Measurements from ENCODE around the gene HSD17B3.
"Not testable (repeated sequence)": the region's sequence is repeated elsewhere in the genome, so short reads cannot be mapped to it uniquely, and the experiment has no call there.

The HSD17B3 gene

GRCh38 chr9:96242811-96243210, 59.2 kb downstream of the HSD17B3 start:
- no peak overlapping the region for H3K18ac ChIP-seq (ENCODE audit: low read length)
- H2AFZ ChIP-seq (ENCODE audit: insufficient read depth, low read length, poor library complexity), result no peak overlapping the region
- no peak for DNase-seq
- no peak overlapping the region for H3K14ac ChIP-seq (ENCODE audit: low read length)
- no peak overlapping the region for H2AK5ac ChIP-seq (ENCODE audit: low read length)
- H2BK5ac ChIP-seq (ENCODE audit: low read depth, low read length, poor library complexity), result no peak overlapping the region
- no peak overlapping the region for H3K4me2 ChIP-seq (ENCODE audit: low read length)
- H4K12ac ChIP-seq (ENCODE audit: low read depth, low read length), result no peak overlapping the region
- H3K9me3 ChIP-seq (ENCODE audit: insufficient read depth, low read depth, low read length), result no peaks in the 10 kb centered on the region
- H4K8ac ChIP-seq (ENCODE audit: low read depth, low read length), result no peak overlapping the region
- no peaks in the 10 kb centered on the region for H3K79me2 ChIP-seq (ENCODE audit: control insufficient read depth, insufficient read depth, low read length, poor library complexity)
- H3K36me3 ChIP-seq (ENCODE audit: control insufficient read depth in 1 of 2, insufficient read depth in 2 of 2, low read length in 2 of 2), result no peaks in the 10 kb centered on the region
- no peak overlapping the region for H3K4ac ChIP-seq (ENCODE audit: low read depth, low read length)
- no peak overlapping the region for H3K4me3 ChIP-seq (ENCODE audit: low read depth, low read length)
- H3K4me1 ChIP-seq (ENCODE audit: control insufficient read depth in 1 of 2, insufficient read depth in 2 of 2, low read length in 2 of 2), result no peaks in the 10 kb centered on the region
- H3K9ac ChIP-seq (ENCODE audit: low read length), result no peak overlapping the region
- H2BK12ac ChIP-seq (ENCODE audit: low read length), result no peak overlapping the region
- H2BK120ac ChIP-seq (ENCODE audit: insufficient read depth, low read length, poor library complexity), result no peak overlapping the region
- no CpG with 5 or more reads among the region's 4 CpGs for WGBS (ENCODE audit: extremely low coverage, insufficient coverage, insufficient read length)
- H3K27ac ChIP-seq (ENCODE audit: low read depth, low read length), result no peak overlapping the region
- H3K27me3 ChIP-seq (ENCODE audit: insufficient read depth, low read length), result no peaks in the 10 kb centered on the region
- H3K79me1 ChIP-seq (ENCODE audit: low read length), result no peaks in the 10 kb centered on the region
- no peak overlapping the region for H3K23ac ChIP-seq (ENCODE audit: low read length)
- no peak overlapping the region for H4K91ac ChIP-seq (ENCODE audit: low read depth, low read length)

- WGBS (ENCODE audit: extremely low coverage, insufficient coverage, insufficient read length), result no CpG with 5 or more reads among the region's 3 CpGs
- Histone ChIP-seq H3K18ac (ENCODE audit: low read length) (no peak overlapping the region), H3K4me2 (ENCODE audit: low read length) (no peak overlapping the region), H3K9me3 (ENCODE audit: insufficient read depth, low read depth, low read length) (no peaks in the 10 kb centered on the region), H3K9ac (ENCODE audit: low read length) (no peak overlapping the region), H3K27me3 (ENCODE audit: insufficient read depth, low read length) (no peaks in the 10 kb centered on the region), H3K23ac (ENCODE audit: low read length) (no peak overlapping the region), H2BK12ac (ENCODE audit: low read length) (no peak overlapping the region), H3K79me1 (ENCODE audit: low read length) (no peaks in the 10 kb centered on the region), H3K36me3 (ENCODE audit: control insufficient read depth in 1 of 2, insufficient read depth in 2 of 2, low read length in 2 of 2) (no peaks in the 10 kb centered on the region), H2AK5ac (ENCODE audit: low read length) (no peak overlapping the region), H2AFZ (ENCODE audit: insufficient read depth, low read length, poor library complexity) (no peak overlapping the region), H3K27ac (ENCODE audit: low read depth, low read length) (no peak overlapping the region), H4K91ac (ENCODE audit: low read depth, low read length) (no peak overlapping the region), H2BK120ac (ENCODE audit: insufficient read depth, low read length, poor library complexity) (no peak overlapping the region), H3K14ac (ENCODE audit: low read length) (no peak overlapping the region), H3K4ac (ENCODE audit: low read depth, low read length) (no peak overlapping the region), H4K12ac (ENCODE audit: low read depth, low read length) (no peak overlapping the region), H2BK5ac (ENCODE audit: low read depth, low read length, poor library complexity) (no peak overlapping the region), H4K8ac (ENCODE audit: low read depth, low read length) (no peak overlapping the region), H3K4me1 (ENCODE audit: control insufficient read depth in 1 of 2, insufficient read depth in 2 of 2, low read length in 2 of 2) (no peaks in the 10 kb centered on the region), H3K79me2 (ENCODE audit: control insufficient read depth, insufficient read depth, low read length, poor library complexity) (no peaks in the 10 kb centered on the region), H3K4me3 (ENCODE audit: low read depth, low read length) (no peak overlapping the region)
- DNase-seq, result no peak
Measured at GRCh38 chr9:96241391-96241809, 60.6 kb downstream of the HSD17B3 start.

- Histone ChIP-seq H2AFZ (ENCODE audit: insufficient read depth, low read length, poor library complexity) (no peak overlapping the region), H3K9ac (ENCODE audit: low read length) (peak overlapping the region; percentile 7)
Measured at GRCh38 chr9:96236854-96237550, 65.0 kb downstream of the HSD17B3 start.

GRCh38 chr9:96236337-96236736, 65.6 kb downstream of the HSD17B3 start:
- not testable (repeated sequence) for H2BK5ac ChIP-seq (ENCODE audit: low read depth, low read length, poor library complexity); H3K9ac ChIP-seq (ENCODE audit: low read length); H2BK12ac ChIP-seq (ENCODE audit: low read length); H3K79me1 ChIP-seq (ENCODE audit: low read length); H3K4ac ChIP-seq (ENCODE audit: low read depth, low read length); H3K27me3 ChIP-seq (ENCODE audit: insufficient read depth, low read length); H2AFZ ChIP-seq (ENCODE audit: insufficient read depth, low read length, poor library complexity); H4K8ac ChIP-seq (ENCODE audit: low read depth, low read length); H3K79me2 ChIP-seq (ENCODE audit: control insufficient read depth, insufficient read depth, low read length, poor library complexity); H4K91ac ChIP-seq (ENCODE audit: low read depth, low read length); H3K9me3 ChIP-seq (ENCODE audit: insufficient read depth, low read depth, low read length); H3K4me3 ChIP-seq (ENCODE audit: low read depth, low read length); H3K14ac ChIP-seq (ENCODE audit: low read length); H2BK120ac ChIP-seq (ENCODE audit: insufficient read depth, low read length, poor library complexity); H3K18ac ChIP-seq (ENCODE audit: low read length); H3K4me1 ChIP-seq (ENCODE audit: control insufficient read depth in 1 of 2, insufficient read depth in 2 of 2, low read length in 2 of 2); H3K36me3 ChIP-seq (ENCODE audit: control insufficient read depth in 1 of 2, insufficient read depth in 2 of 2, low read length in 2 of 2); DNase-seq; H3K4me2 ChIP-seq (ENCODE audit: low read length); H3K23ac ChIP-seq (ENCODE audit: low read length); H4K12ac ChIP-seq (ENCODE audit: low read depth, low read length); H3K27ac ChIP-seq (ENCODE audit: low read depth, low read length); H2AK5ac ChIP-seq (ENCODE audit: low read length)
- no CpG with 5 or more reads among the region's 6 CpGs for WGBS (ENCODE audit: extremely low coverage, insufficient coverage, insufficient read length)

More at GRCh38 chr9:96236854-96237550, 65.0 kb downstream of the HSD17B3 start:
- no peaks in the 10 kb centered on the region for H3K79me2 ChIP-seq (ENCODE audit: control insufficient read depth, insufficient read depth, low read length, poor library complexity)
- H4K12ac ChIP-seq (ENCODE audit: low read depth, low read length), result no peak overlapping the region
- no peaks in the 10 kb centered on the region for H3K36me3 ChIP-seq (ENCODE audit: control insufficient read depth in 1 of 2, insufficient read depth in 2 of 2, low read length in 2 of 2)
- H3K4me2 ChIP-seq (ENCODE audit: low read length), result no peak overlapping the region
- H4K8ac ChIP-seq (ENCODE audit: low read depth, low read length), result no peak overlapping the region
- H2BK12ac ChIP-seq (ENCODE audit: low read length), result no peak overlapping the region
- H3K4ac ChIP-seq (ENCODE audit: low read depth, low read length), result no peak overlapping the region
- no peak overlapping the region for H4K91ac ChIP-seq (ENCODE audit: low read depth, low read length)
- H3K23ac ChIP-seq (ENCODE audit: low read length), result no peak overlapping the region
- H3K27ac ChIP-seq (ENCODE audit: low read depth, low read length), result no peak overlapping the region
- H2BK120ac ChIP-seq (ENCODE audit: insufficient read depth, low read length, poor library complexity), result no peak overlapping the region
- no peaks in the 10 kb centered on the region for H3K4me1 ChIP-seq (ENCODE audit: control insufficient read depth in 1 of 2, insufficient read depth in 2 of 2, low read length in 2 of 2)
- H3K4me3 ChIP-seq (ENCODE audit: low read depth, low read length), result no peak overlapping the region
- H3K9me3 ChIP-seq (ENCODE audit: insufficient read depth, low read depth, low read length), result no peaks in the 10 kb centered on the region
- H3K27me3 ChIP-seq (ENCODE audit: insufficient read depth, low read length), result no peaks in the 10 kb centered on the region
- no peak overlapping the region for H3K14ac ChIP-seq (ENCODE audit: low read length)
- H2AK5ac ChIP-seq (ENCODE audit: low read length), result no peak overlapping the region
- WGBS (ENCODE audit: extremely low coverage, insufficient coverage, insufficient read length), result no CpG with 5 or more reads among the region's 5 CpGs
- no peak overlapping the region for H3K18ac ChIP-seq (ENCODE audit: low read length)
- H3K79me1 ChIP-seq (ENCODE audit: low read length), result no peaks in the 10 kb centered on the region
- no peak for DNase-seq
- H2BK5ac ChIP-seq (ENCODE audit: low read depth, low read length, poor library complexity), result no peak overlapping the region

Measured in trophoblast cell (in vitro differentiated cells and primary cell).